T47D (cell line): ENCODE measurements around the gene UNC5B.

Experiments
- DNase-seq, 2 experiments: peaks; one replicate each; pipeline versions ENCODE4 v3.0.0 to v3.0.0-alpha.2; 2011 to 2012; ENCODE audit warnings: low read depth in 1 of 2, low spot score in 1 of 2
- JUND ChIP-seq: IDR thresholded peaks from 2 replicates; pipeline ENCODE4 v1.6.1; 2012; ENCODE audit warnings: low read depth
- in situ Hi-C: cut with HindIII; loops from 2 replicates; pipeline ENCODE4 v1.10.0; 2016; ENCODE audit warnings: low sequenced_read_pairs, low pct_unique_long_range_greater_than_20kb

The UNC5B gene

DNA sequence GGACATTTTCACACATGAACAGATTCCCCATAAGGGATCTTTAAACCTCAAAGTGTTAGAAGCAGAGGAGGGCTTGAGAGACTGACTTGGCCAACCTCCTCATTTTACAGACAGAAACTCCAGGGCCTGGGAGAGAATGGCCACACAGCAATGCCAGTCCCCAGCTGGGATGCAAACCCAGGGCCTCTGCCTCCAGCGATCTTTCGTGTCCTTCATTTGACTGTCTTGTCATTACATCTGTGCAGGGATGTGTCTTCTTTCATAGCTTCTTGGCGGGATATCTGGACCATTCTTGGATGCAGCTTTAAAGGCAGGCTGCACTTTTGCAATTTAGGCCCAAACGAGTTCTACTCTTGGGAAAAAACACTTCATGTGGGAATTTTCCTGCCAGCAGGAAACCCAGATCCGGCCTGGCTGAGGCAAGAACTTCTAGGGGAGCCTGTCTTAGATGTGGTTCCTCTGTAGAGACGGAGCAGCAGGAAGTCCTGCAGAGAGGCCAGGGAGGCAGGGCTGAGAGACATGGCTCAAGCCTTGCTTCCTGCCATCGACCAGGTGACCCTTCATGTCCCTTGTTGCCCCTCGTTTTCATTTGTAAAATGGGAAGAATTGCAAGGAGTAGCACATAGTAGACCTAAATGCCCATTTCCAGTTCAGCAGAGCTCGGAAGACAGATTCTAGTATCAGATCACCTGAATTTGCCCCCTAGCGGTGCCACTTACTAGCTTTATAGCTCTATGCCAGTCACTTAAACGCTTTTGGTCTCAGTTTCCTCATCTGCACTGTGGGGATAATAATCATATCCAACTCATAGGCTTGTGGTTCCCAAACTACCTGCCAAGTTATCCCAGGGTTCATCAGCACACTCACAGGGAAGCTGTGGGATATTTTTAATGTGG, 62.8 kb downstream of the UNC5B start:
- in situ Hi-C loops = no loop called here
- no peak for DNase-seq
- TF ChIP-seq JUND = no peak

- no peak for TF ChIP-seq JUND
- in situ Hi-C loops = no loop called here
- DNase-seq = no peak
Measured at GRCh38 chr10:71276873-71277272, 64.5 kb downstream of the UNC5B start.

GRCh38 chr10:71277914-71278665, 65.7 kb downstream of the UNC5B start:
- DNase-seq = no peak
- in situ Hi-C loops = no loop called here
- no peak for TF ChIP-seq JUND

DNA sequence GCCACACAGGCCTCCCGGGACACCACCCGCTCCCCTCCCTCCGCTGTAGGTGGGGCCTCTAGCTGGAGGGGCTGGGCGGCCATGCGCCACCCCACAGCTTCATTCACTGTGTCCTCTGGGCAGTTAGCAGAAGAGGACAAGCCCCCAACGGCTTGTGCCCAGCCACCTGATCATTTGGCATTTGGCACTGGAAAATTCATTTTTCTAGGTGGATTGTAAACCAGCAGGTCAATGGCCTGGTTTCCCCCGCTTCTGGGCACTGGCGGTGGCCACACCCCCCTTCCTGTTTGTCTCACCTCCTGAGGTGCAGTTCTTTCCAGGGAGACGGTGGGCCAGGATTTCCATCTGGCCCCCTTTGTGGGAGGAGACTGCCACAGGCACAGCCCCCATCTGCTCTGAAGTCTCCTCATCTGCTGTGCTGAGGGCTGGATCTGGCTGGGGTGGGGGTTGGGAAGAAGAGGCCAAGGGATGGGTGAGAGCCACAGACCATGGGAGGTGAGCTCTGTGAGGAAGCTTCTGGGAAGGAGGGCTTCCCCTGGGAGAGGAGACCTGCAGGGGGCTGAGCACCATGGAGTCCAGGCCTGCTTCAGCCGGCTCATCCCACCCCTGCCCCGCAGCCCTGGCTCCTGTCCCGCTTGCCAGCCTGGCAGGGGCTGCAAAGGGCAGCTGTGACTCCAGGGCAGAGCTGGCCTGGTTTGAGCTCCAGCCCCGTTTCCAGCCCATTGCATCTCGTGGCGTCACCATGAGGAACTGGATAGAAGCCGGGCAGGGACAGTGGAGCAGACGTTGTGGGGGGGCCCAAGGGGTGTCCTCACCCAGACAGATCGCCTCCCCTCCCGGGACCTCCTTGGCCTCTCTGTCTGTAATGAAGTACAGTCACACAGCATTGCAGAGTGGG, 66.6 kb downstream of the UNC5B start:
- in situ Hi-C loops = no loop called here
- no peak for TF ChIP-seq JUND
- DNase-seq = no peak

DNA sequence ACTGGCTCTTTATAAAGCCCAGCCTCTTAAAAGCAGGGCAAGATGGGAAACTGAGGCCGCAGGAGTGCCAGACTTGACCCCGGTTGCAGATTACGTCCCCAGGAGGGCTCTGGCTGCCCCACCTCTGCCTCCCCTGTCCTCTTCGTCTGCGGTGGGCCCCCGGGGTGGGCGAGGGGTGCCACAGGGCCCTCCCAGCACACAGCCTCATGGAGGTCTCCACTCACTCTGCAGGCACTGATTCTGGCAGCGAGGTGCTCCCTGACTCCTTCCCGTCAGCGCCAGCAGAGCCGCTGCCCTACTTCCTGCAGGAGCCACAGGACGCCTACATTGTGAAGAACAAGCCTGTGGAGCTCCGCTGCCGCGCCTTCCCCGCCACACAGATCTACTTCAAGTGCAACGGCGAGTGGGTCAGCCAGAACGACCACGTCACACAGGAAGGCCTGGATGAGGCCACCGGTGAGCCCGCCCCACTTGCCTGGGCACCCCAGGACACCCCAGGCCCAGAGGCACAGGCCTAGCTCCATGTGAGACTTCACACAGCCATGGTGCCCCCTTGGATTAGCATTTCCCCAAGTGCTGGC, 67.3 kb downstream of the UNC5B start:
- DNase-seq = no peak
- in situ Hi-C loops = no loop called here
- no peak for TF ChIP-seq JUND

DNA sequence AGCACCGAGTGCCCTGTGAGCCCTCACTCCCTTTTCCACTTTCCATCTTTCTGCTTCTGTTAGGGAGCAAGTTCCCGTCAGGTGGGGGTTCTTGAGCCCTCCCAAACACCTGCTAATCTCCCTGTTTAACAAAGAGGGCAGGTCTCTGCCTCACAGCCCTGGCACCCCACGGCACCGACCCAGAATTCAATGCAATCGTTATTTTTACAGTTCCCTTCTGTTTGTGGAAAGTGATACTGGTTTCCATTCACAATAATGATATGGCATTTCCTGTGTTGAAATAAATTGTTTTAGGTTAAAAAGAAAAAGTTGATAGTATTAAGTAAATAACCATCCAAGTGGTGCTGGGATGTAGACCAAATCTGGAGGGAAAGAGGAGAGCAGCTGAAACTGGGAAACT, 67.8 kb downstream of the UNC5B start:
- DNase-seq = no peak
- in situ Hi-C loops = no loop called here
- TF ChIP-seq JUND = no peak

GRCh38 chr10:71280825-71281224, 68.5 kb downstream of the UNC5B start:
- no peak for TF ChIP-seq JUND
- in situ Hi-C loops = no loop called here
- no peak for DNase-seq

GRCh38 chr10:71281646-71282322, 69.4 kb downstream of the UNC5B start:
- in situ Hi-C loops = no loop called here
- TF ChIP-seq JUND = no peak
- no peak for DNase-seq

DNA sequence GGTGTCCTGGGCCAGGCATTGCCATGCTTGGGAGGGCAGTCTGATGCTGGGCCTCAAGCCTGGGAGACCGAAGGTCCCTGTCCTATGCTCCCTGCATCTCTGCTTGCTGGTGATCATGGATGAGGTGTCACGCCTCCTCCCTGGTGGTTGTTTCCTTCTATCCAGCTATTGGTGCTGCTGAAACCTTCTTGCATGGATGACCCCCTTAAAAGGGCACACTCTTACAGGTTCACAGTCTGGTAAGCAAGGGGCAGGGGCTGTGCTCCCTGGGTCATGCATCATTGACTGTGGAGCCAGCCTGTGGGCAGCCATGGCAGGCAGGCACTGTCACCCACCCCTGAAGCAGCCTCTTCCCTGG, 69.9 kb downstream of the UNC5B start:
- in situ Hi-C loops = no loop called here
- DNase-seq = no peak
- no peak for TF ChIP-seq JUND

GRCh38 chr10:71283410-71283809, 71.0 kb downstream of the UNC5B start:
- DNase-seq = no peak
- no peak for TF ChIP-seq JUND
- in situ Hi-C loops = no loop called here

DNA sequence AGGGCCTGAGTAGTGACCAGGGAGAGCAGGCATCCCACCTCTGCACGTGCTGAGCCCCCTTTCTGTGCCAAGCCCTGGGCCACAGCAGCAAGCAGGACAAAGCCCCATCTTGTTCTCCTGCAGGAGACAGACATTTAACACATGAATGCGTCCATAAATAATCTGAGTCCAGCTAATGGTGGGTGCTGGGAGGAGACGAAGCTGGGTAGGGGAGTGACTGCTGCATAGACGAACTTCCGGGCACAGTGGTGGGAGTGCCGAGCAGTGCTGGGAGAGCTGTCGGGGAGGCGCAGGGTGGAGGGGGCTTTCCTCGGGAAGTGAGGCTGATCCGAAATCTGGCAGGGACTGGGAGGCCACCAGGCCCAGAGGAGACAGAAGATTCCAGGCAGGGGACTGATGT, 71.5 kb downstream of the UNC5B start:
- no peak for TF ChIP-seq JUND
- no peak for DNase-seq
- in situ Hi-C loops = no loop called here
